Kidney tubule cell (primary cell): Measurements from ENCODE around the gene ZNF516.

Source experiments
- DNase-seq: peaks from one replicate; pipeline ENCODE4 v3.0.0-alpha.2; 2018; ENCODE audit warnings: low spot score

ZNF516 gene

GRCh38 chr18:76397631-76398030 lies 97.4 kb downstream of the ZNF516 start:
- no peak for DNase-seq

- DNase-seq, result no peak
Observed at GRCh38 chr18:76396792-76397191, 98.2 kb downstream of the ZNF516 start.

- DNase-seq, result no peak
Observed at GRCh38 chr18:76395609-76396008, 99.4 kb downstream of the ZNF516 start.

DNA sequence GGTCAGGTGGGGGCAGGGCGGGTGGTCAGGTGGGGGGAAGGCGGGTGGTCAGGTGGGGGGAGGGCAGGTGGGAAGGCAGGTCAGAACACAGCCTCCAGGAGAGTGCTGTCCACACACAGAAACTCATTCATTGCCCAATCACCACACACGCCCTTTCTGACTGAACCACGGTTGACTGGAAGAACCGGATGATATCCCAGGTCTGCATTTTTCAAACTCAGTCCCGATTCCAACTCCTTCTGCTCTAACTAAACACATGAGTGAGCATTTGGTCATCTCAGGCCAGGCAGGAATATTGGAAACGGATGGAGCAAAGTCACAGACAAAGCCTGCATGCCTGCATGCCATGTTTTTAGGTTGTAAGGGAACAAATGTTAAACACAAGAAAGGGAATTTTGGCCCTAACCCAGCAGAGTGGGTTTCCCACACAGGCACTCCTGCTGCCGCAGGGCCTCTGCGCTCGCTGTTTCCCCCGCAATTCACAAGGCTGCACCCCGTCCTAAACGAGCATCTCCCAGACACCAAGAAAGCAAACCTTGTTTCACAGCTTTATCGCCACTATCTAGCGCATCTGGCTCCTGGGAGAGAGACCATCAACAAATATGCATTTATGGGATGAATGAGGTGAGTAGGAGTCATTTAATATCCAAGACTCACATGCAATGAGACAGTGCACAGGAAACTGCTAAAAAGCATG lies 100.1 kb downstream of the ZNF516 start:
- DNase-seq, result peak; percentile 67

DNA sequence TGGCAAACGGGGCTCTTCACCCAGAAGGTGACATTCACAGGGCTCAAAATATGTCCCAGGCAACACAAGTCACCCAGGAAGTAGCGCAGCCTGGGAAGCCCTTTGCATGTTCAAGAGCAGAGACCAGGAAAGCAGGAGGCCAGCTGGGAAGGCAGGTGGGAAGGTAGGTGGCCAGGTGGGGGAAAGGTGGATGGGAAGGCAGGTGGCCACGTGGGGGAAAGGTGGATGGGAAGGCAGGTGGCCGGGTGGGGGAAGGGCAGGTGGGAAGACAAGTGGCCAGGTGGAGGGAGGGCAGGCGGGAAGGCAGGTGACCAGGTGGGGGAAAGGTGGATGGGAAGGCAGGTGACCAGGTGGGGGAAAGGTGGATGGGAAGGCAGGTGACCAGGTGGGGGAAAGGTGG lies 102.7 kb downstream of the ZNF516 start:
- DNase-seq, result no peak

DNA sequence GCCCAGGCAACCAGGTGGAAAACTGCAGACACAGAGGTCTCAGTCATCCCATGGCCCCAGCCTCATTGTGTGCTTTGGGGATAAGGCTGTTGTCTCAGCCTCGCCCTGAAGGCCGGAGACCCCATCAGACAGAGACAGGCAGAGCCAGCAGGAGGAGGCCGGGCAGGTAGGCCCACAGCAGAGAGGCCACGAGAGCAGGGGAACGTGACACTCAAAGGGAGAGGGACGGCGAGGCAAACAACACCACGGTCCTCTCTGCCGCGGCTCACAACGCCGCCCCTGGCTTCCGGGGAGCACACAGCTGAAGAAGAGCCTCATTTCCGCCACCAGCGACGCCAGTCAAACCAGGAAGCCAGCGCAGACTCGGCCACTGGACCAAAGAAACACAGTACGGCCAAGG lies 103.3 kb downstream of the ZNF516 start:
- no peak for DNase-seq

GRCh38 chr18:76391038-76391437 lies 104.0 kb downstream of the ZNF516 start:
- no peak for DNase-seq

DNA sequence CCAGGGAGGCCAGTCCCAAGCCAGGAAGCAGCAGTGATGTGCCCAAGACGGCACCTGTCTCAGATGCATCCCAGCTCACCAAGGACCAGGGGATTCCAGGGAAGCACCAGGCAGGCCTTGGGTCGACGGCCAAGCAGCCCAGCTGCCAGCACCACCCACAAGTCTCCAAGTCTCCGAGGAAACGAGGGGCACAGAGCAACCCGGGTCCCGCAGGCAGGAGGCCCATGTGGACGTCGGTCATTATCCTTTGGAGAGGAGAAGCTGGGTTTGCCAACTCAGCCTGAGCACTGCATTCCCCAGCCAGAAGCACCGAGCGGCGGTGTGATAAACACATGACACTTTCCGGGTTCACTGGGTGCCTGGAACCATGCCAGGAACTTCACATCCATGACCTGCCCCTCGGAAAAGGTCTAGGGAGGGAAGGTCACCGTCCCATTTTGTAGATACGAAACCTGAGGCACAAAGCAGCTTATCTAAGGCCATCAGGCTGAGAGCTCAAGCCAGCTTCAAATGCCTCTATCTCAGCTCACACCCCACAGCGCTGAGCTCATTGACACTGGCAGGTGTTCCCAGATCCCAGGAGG lies 104.5 kb downstream of the ZNF516 start:
- DNase-seq, result peak; percentile 13

- DNase-seq, result no peak
Observed at GRCh38 chr18:76389716-76390115, 105.3 kb downstream of the ZNF516 start.

- DNase-seq, result no peak
Observed at GRCh38 chr18:76388891-76389423, 106.1 kb downstream of the ZNF516 start.

DNA sequence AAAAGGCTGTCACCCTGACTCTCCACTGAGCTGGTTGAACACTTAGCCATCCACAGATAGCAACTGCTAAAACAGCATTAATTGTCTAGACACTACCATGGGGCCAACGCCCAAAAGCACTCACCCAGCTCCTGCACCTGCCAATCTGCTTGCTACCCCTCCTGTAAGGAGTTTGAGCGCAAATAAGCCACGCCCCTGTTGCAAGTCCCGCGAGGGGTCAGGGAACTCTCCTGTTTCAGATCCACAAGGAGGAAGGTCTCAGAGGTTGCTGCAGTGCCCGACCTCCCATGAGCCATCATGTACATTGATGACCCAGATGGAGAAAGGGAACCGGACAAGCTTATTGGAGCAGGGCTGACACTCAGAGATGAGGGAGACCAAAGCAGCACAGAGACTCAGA lies 106.8 kb downstream of the ZNF516 start:
- no peak for DNase-seq

GRCh38 chr18:76387608-76388007 lies 107.4 kb downstream of the ZNF516 start:
- DNase-seq, result no peak

GRCh38 chr18:76386886-76387285 lies 108.2 kb downstream of the ZNF516 start:
- DNase-seq, result no peak

DNA sequence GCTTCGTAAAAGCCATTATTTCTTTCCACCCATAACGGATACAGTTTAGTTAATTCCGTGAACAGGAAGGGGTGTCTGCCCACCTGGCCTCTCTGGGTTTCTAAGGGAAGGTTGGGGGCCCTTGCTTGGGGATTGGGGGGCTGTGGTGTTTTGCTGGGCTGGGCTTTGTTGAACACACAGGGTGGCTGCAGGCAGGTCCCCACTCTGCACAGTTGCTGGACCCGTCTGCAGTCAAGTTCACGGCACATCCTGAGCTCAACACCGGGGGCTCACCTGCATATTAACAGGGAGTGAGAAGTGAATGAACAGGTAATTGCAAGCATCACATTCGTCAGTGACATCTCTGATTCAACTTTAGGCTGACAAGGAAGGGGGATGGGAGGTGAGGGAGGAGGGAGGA lies 109.0 kb downstream of the ZNF516 start:
- DNase-seq, result no peak

DNA sequence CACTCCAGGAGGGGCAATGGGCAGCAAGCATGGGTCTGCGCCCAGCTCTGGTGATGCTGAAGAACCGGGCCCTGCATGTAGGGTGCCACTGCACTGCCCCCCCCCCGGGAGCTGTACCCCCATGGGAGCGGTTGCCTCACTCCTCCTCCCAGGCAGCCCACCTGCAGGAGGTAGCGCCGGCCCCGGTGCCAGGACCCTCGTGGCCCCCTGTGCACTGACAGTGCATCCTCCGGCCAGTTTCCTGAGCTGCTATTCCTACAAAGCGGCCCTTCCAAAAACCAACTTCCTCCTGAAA lies 109.4 kb downstream of the ZNF516 start:
- DNase-seq, result no peak

- no peak for DNase-seq
Observed at GRCh38 chr18:76384861-76385680, 110.0 kb downstream of the ZNF516 start.

- no peak for DNase-seq
Observed at GRCh38 chr18:76384114-76384790, 110.8 kb downstream of the ZNF516 start.

DNA sequence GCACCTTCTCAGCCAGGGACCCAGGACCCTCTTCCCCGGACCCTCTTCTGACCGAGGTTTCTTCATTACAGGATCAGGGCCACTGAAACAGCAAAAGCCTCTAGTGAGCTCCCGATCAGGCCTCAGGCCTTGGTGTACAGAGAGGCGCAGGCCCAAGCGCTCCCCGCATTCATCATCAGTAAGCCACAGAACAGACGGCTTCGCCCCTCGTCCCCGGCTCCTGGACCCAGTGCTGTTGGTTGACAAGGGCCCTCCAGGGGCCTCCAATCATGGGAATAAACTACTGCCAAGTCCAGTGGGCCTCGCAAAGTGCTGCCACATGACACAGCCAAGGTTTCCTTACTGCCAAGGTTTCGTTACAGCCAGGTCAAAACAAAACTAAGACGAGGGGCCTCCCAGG lies 111.4 kb downstream of the ZNF516 start:
- DNase-seq, result no peak

- no peak for DNase-seq
Observed at GRCh38 chr18:76382275-76382674, 112.8 kb downstream of the ZNF516 start.

DNA sequence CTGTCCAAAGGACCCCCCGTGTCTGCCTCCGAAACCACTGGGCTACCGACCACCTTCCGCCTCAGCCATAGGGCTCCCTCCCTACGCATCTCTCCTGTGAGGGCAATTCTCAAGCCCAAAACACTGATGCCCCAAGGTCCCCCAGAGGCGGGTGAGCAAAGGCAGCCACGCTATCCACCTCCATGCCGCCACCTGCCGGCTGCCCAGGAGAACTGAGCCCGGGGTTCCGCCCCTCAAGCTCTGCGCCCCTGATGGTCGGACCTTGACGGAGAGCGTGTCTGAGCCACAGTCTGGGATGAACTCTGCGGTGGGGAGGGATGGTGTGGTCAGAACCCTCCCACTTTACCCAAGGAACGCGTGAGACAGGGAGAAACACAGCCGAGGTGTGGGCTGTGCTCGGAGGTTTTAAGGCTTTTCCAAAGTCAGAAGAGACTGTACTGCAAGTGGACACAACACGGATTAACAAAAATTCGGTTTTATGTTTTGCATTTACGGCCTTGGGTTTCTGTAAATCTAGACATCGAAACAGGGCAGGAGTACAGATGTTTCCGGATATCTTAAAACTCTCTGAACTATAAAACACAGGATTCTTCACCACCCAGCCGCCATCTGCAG lies 114.1 kb downstream of the ZNF516 start:
- DNase-seq, result peak; percentile 11

GRCh38 chr18:76380127-76380729 lies 114.8 kb downstream of the ZNF516 start:
- DNase-seq, result no peak
